HepG2 (cell line): ENCODE results near the gene FAM131A. TPM values are rescaled to one million over a fixed set of nuclear protein-coding genes. Genes with fewer than 3 reads are reported as not detected.
A peak's percentile ranks its signal among the peaks of the same experiment; 100 is the strongest.

Source experiments
- FOXO1 ChIP-seq: sonication (generic); formaldehyde crosslinking; IDR thresholded peaks from 2 replicates; pipeline ENCODE4 v1.4.0; 2020; ENCODE audit warnings: missing genetic modification reagents
- GABPA ChIP-seq, 2 experiments: IDR thresholded peaks; 2 replicates each; pipeline ENCODE4 v1.6.1; 2011 to 2016; ENCODE audit warnings: low read depth in 2 of 2, low read length in 1 of 2, missing biosample characterization in 1 of 2, missing genetic modification characterization in 1 of 2
- HHEX ChIP-seq: IDR thresholded peaks from 2 replicates; pipeline ENCODE4 v1.6.1; 2016; ENCODE audit warnings: control low read depth
- HOXA9 ChIP-seq: sonication (generic); formaldehyde crosslinking; IDR thresholded peaks from 2 replicates; pipeline ENCODE4 v1.8.1; 2022; ENCODE audit warnings: missing genetic modification reagents, mild to moderate bottlenecking, moderate library complexity, borderline replicate concordance
- IKZF5 ChIP-seq: IDR thresholded peaks from 2 replicates; pipeline ENCODE4 v1.6.1; 2018; ENCODE audit warnings: missing genetic modification reagents, mild to moderate bottlenecking, missing compliant biosample characterization
- KLF13 ChIP-seq: sonication (generic); formaldehyde crosslinking; IDR thresholded peaks from 2 replicates; pipeline ENCODE4 v1.4.0; 2020; ENCODE audit warnings: mild to moderate bottlenecking, missing genetic modification reagents
- MAZ ChIP-seq, 2 experiments: sonication (generic) in 1 of 2; formaldehyde crosslinking in 1 of 2; IDR thresholded peaks; 2 replicates each; pipeline versions ENCODE4 v1.5.0 to v1.6.1; 2012 to 2020; ENCODE audit warnings: low read depth in 2 of 2, mild to moderate bottlenecking in 2 of 2, borderline replicate concordance in 1 of 2, improper control_type of control experiment in 1 of 2, low read length in 1 of 2, missing genetic modification reagents in 1 of 2, moderate library complexity in 1 of 2
- MED13 ChIP-seq: sonication (generic); formaldehyde crosslinking; IDR thresholded peaks from 2 replicates; pipeline ENCODE4 v1.5.0; 2020; ENCODE audit warnings: missing genetic modification reagents
- PBX3 ChIP-seq: sonication (generic); formaldehyde crosslinking; IDR thresholded peaks from 2 replicates; pipeline ENCODE4 v1.8.1; 2023; ENCODE audit warnings: missing genetic modification reagents, inconsistent platforms, borderline replicate concordance
- SMARCE1 ChIP-seq: fragments of 450-650 bp; IDR thresholded peaks from 2 replicates; pipeline ENCODE4 v1.6.1; 2017; ENCODE audit warnings: borderline replicate concordance
- SNAPC5 ChIP-seq: sonication (generic); formaldehyde crosslinking; IDR thresholded peaks from 2 replicates; pipeline ENCODE4 v1.8.1; 2023; ENCODE audit warnings: mild to moderate bottlenecking, missing genetic modification reagents, borderline replicate concordance
- SRY ChIP-seq: sonication (generic); formaldehyde crosslinking; IDR thresholded peaks from 2 replicates; pipeline ENCODE4 v1.8.0; 2022; ENCODE audit warnings: mild to moderate bottlenecking, missing genetic modification reagents
- THAP11 ChIP-seq: IDR thresholded peaks from 2 replicates; pipeline ENCODE4 v1.6.1; 2016; ENCODE audit warnings: missing biosample characterization, missing genetic modification reagents
- U2AF2 ChIP-seq: fragments of 200-400 bp; formaldehyde crosslinking; IDR thresholded peaks from 2 replicates; pipeline ENCODE4 v1.6.1; 2017; ENCODE audit warnings: low read depth, mild to moderate bottlenecking, low read length
- ZBTB3 ChIP-seq: sonication (generic); formaldehyde crosslinking; IDR thresholded peaks from 2 replicates; pipeline ENCODE4 v1.4.0; 2020; ENCODE audit warnings: low read depth, mild to moderate bottlenecking, moderate library complexity, missing genetic modification reagents, borderline replicate concordance
- ZKSCAN8 ChIP-seq: IDR thresholded peaks from 2 replicates; pipeline ENCODE4 v1.6.1; 2016; ENCODE audit warnings: borderline replicate concordance, missing genetic modification reagents, missing compliant biosample characterization
- ZNF101 ChIP-seq: sonication (generic); formaldehyde crosslinking; IDR thresholded peaks from 2 replicates; pipeline ENCODE4 v1.4.0; 2020; ENCODE audit warnings: mild to moderate bottlenecking, low read depth, missing genetic modification reagents, borderline replicate concordance
- ZNF737 ChIP-seq: sonication (generic); formaldehyde crosslinking; IDR thresholded peaks from 2 replicates; pipeline ENCODE4 v1.5.0; 2020; ENCODE audit warnings: missing genetic modification reagents, mild to moderate bottlenecking, borderline replicate concordance
- polyA plus RNA-seq, 8 experiments: library from polyadenylated mRNA; depleted of rRNA in 3 of 8; stranded (reverse) in 7 of 8; unstranded in 1 of 8; fragments of >200 nt; fragmentation: Illumina TruSeq in 4 of 8; extraction: Trizol in 4 of 8; gene quantifications; 2 replicates each; pipeline versions ENCODE4 v1.2.1 to v1.2.3, GENCODE V29; 2011 to 2016; ENCODE audit warnings: low read depth in 4 of 8, missing spikeins in 1 of 8, mixed read lengths in 1 of 8; ENCODE audit not compliant: insufficient read depth in 1 of 8
- total RNA-seq, 5 experiments: library from RNA; depleted of rRNA; stranded (reverse); fragments of >200 nt; fragmentation: Illumina TruSeq; extraction: Trizol; gene quantifications; 2 replicates each; pipeline ENCODE4 v1.2.3, GENCODE V29; 2016; ENCODE audit warnings: low read depth in 1 of 5
- TF ChIP-seq, protein P1 (sequence below): sonication (generic); formaldehyde crosslinking; IDR thresholded peaks from 2 replicates; pipeline ENCODE4 v1.4.0; 2020; ENCODE audit warnings: mild to moderate bottlenecking, missing genetic modification reagents
- TF ChIP-seq, protein P2 (sequence below): sonication (generic); formaldehyde crosslinking; IDR thresholded peaks from 2 replicates; pipeline ENCODE4 v1.4.0; 2020; ENCODE audit warnings: mild to moderate bottlenecking, low read depth, missing genetic modification reagents
- TF ChIP-seq, protein P3 (sequence below): sonication (generic); formaldehyde crosslinking; IDR thresholded peaks from 2 replicates; pipeline ENCODE4 v1.4.0; 2020; ENCODE audit warnings: missing genetic modification reagents

Gene FAM131A
- total and polyA plus RNA-seq, 2 of the 13 experiments (the other 11 are each of a cell fraction or from before 2014, with no cell fraction given) = 9.2 to 9.3 TPM

DNA sequence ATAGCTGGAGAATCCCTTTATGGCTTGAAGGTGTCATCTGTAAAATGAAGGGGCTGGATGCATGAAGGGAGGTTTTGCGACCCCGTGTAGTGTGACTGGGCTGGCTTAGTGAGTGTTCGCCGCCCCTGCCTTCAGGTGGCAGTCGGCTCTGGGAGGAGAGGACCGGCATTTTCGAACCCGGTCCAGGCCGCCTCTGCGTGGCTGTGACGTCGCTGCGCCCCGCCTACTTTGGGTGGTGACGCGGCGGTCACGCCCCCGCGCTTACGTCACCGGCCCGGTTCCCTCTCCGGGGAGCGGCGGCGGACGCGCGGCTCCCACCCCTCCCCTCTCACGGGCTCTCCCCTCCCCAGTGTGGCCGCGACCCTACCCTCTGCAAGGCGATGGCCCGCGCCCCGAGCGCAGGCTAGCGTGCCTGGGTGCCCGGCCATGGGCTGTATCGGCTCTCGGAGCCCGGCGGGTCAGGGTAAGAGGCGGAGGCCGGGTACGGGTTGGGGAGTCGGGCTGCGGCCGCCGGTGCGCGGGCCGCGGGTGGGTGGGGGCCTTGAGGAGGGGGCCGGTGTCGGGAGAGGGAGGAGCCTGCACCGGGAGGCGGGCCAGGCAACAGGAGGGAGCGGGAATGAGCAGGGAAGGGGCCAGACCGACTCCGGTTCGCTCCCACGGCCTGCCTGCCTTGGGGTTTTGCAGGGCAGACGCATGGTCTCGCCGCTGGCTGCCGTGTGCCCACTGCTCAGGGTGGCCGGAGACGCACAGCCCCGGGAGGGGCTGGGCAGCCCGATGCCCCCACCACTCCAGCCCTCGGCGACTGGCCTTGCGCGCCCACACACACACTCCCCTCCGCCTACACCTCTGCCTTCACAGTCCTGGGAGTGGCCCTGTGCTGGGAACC, 1.5 kb upstream of the FAM131A start (continued):
- no peak for TF ChIP-seq SRY (CRISPR knock-in tag)
- no peak for TF ChIP-seq U2AF2
- TF ChIP-seq IKZF5 (CRISPR knock-in tag) = peak; percentile 48; the same call in 1 of the 2 replicates
- TF ChIP-seq MED13 = no peak
- TF ChIP-seq KLF13 = no peak
- TF ChIP-seq ZKSCAN8 (CRISPR knock-in tag) = no peak
- TF ChIP-seq GABPA (IDR thresholded peaks at IDR 0.05; ENCODE audit: low read depth, low read length) = no peak
- TF ChIP-seq GABPA (CRISPR knock-in tag; IDR thresholded peaks at IDR 0.05; ENCODE audit: low read depth) = peak; percentile 35; the same call in 1 of the 2 replicates
- 0 out of 2 replicates have a peak, but pooled peaks have one; percentile 50 for TF ChIP-seq ZBTB3 (CRISPR knock-in tag)
- no peak; the same call in 1 of the 2 replicates for TF ChIP-seq FOXO1 (CRISPR knock-in tag)
- TF ChIP-seq, protein P1, sequence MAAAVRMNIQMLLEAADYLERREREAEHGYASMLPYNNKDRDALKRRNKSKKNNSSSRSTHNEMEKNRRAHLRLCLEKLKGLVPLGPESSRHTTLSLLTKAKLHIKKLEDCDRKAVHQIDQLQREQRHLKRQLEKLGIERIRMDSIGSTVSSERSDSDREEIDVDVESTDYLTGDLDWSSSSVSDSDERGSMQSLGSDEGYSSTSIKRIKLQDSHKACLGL (CRISPR knock-in tag) = peak; percentile 55; the same call in 1 of the 2 replicates
- TF ChIP-seq, protein P2, sequence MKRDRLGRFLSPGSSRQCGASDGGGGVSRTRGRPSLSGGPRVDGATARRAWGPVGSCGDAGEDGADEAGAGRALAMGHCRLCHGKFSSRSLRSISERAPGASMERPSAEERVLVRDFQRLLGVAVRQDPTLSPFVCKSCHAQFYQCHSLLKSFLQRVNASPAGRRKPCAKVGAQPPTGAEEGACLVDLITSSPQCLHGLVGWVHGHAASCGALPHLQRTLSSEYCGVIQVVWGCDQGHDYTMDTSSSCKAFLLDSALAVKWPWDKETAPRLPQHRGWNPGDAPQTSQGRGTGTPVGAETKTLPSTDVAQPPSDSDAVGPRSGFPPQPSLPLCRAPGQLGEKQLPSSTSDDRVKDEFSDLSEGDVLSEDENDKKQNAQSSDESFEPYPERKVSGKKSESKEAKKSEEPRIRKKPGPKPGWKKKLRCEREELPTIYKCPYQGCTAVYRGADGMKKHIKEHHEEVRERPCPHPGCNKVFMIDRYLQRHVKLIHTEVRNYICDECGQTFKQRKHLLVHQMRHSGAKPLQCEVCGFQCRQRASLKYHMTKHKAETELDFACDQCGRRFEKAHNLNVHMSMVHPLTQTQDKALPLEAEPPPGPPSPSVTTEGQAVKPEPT = 0 out of 2 replicates have a peak, but pooled peaks have one; percentile 21
- TF ChIP-seq, protein P3, sequence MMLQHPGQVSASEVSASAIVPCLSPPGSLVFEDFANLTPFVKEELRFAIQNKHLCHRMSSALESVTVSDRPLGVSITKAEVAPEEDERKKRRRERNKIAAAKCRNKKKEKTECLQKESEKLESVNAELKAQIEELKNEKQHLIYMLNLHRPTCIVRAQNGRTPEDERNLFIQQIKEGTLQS = peak; percentile 86
- TF ChIP-seq THAP11 = peak; percentile 84
- no peak for TF ChIP-seq HHEX (CRISPR knock-in tag)
- TF ChIP-seq ZNF737 (CRISPR knock-in tag) = no peak
- TF ChIP-seq HOXA9 = no peak
- TF ChIP-seq MAZ (IDR thresholded peaks at IDR 0.05; ENCODE audit: borderline replicate concordance, low read depth, low read length) = 0 out of 2 replicates have a peak, but pooled peaks have one; percentile 4
- TF ChIP-seq MAZ (CRISPR knock-in tag; IDR thresholded peaks at IDR 0.05; ENCODE audit: low read depth) = peak; percentile 92
- no peak for TF ChIP-seq SMARCE1
- no peak for TF ChIP-seq SNAPC5 (CRISPR knock-in tag)
- TF ChIP-seq ZNF101 = no peak
- no peak for TF ChIP-seq PBX3 (CRISPR knock-in tag)
